Measurements from ENCODE around the gene RNF31.

GRCh38 chr14:24126939-24127338 is 20.4 kb upstream of the RNF31 start:
- TF ChIP-seq, protein P1, sequence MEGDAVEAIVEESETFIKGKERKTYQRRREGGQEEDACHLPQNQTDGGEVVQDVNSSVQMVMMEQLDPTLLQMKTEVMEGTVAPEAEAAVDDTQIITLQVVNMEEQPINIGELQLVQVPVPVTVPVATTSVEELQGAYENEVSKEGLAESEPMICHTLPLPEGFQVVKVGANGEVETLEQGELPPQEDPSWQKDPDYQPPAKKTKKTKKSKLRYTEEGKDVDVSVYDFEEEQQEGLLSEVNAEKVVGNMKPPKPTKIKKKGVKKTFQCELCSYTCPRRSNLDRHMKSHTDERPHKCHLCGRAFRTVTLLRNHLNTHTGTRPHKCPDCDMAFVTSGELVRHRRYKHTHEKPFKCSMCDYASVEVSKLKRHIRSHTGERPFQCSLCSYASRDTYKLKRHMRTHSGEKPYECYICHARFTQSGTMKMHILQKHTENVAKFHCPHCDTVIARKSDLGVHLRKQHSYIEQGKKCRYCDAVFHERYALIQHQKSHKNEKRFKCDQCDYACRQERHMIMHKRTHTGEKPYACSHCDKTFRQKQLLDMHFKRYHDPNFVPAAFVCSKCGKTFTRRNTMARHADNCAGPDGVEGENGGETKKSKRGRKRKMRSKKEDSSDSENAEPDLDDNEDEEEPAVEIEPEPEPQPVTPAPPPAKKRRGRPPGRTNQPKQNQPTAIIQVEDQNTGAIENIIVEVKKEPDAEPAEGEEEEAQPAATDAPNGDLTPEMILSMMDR (conservative IDR thresholded peaks at IDR 0.05 in 1 of 2, IDR thresholded peaks at IDR 0.05 in 1 of 2; ENCODE audit: extremely low read depth in 1 of 2, insufficient read depth in 1 of 2, low read depth in 1 of 2, low read length in 2 of 2), result no peak
- no peak for TF ChIP-seq EZH2 (IDR thresholded peaks at IDR 0.05; ENCODE audit: borderline replicate concordance, low read length)
